CD4-positive, alpha-beta T cell (primary cell): ENCODE data around the gene MYO9A. TPM values are rescaled to one million over a fixed set of nuclear protein-coding genes. Genes with fewer than 3 reads are reported as not detected.

Source experiments
- ATAC-seq: fragments of 200-7000 bp; cut with Tn5 transposase; one replicate; pipeline ENCODE4 v1.10.0; 2022; ENCODE audit warnings: mild to moderate bottlenecking; ENCODE audit not compliant: poor library complexity
- CTCF ChIA-PET: fragments of 350-600 bp; sonication (Branson Sonifier 250); formaldehyde crosslinking; loops from one replicate; lab custom pipeline; 2021; ENCODE audit warnings: antibody characterized with exemption, inconsistent platforms; lab: Charles Lee
- POLR2A ChIA-PET: fragments of 350-600 bp; sonication (Branson Sonifier 250); formaldehyde crosslinking; loops from one replicate; lab custom pipeline; 2021; ENCODE audit warnings: antibody characterized with exemption, inconsistent platforms; lab: Charles Lee
- DNase-seq, 14 experiments: peaks; one replicate each; pipeline ENCODE4 v3.0.0-alpha.2; 2013 to 2020; ENCODE audit warnings: mixed read lengths in 2 of 14
- H3K27ac ChIP-seq, 2 donors: one replicate each; pipeline versions ENCODE4 v1.5.1 to v1.7.0; 2013; ENCODE audit warnings: low read length in 2 of 2, low read depth in 1 of 2, mild to moderate bottlenecking in 1 of 2
- H3K27me3 ChIP-seq, 2 experiments: 1 replicate in 1 of 2; 2 replicates in 1 of 2; pipeline versions ENCODE4 v1.6.1 to v1.7.0; 2013; ENCODE audit warnings: low read length in 2 of 2, control low read depth in 1 of 2, mild to moderate bottlenecking in 1 of 2, moderate library complexity in 1 of 2; ENCODE audit not compliant: insufficient read depth in 2 of 2, control insufficient read depth in 1 of 2
- H3K36me3 ChIP-seq: one replicate; pipeline ENCODE4 v1.6.1; 2013; ENCODE audit warnings: low read length, control low read depth; ENCODE audit not compliant: insufficient read depth
- H3K4me1 ChIP-seq: one replicate; pipeline ENCODE4 v1.6.1; 2013; ENCODE audit warnings: low read length, control low read depth; ENCODE audit not compliant: insufficient read depth
- H3K4me3 ChIP-seq: one replicate; pipeline ENCODE4 v1.5.1; 2013; ENCODE audit warnings: mild to moderate bottlenecking, low read length, moderate library complexity
- H3K9me3 ChIP-seq, 2 experiments: 1 replicate in 1 of 2; 2 replicates in 1 of 2; pipeline versions ENCODE4 v1.6.1 to v1.7.0; 2013; ENCODE audit warnings: low read length in 2 of 2, mild to moderate bottlenecking in 2 of 2, control low read depth in 1 of 2, moderate library complexity in 1 of 2; ENCODE audit not compliant: control insufficient read depth in 1 of 2, insufficient read depth in 1 of 2
- H3K27ac Mint-ChIP-seq: one replicate; pipeline ENCODE4 v1.8.0; 2020; ENCODE audit warnings: mixed read lengths
- H3K27me3 Mint-ChIP-seq: one replicate; pipeline ENCODE4 v1.8.0; 2021; ENCODE audit warnings: mixed read lengths
- H3K36me3 Mint-ChIP-seq: one replicate; pipeline ENCODE4 v1.8.0; 2021; ENCODE audit warnings: low read depth, mixed read lengths
- H3K4me1 Mint-ChIP-seq: one replicate; pipeline ENCODE4 v1.8.0; 2021; ENCODE audit warnings: low read depth, mixed read lengths
- H3K4me3 Mint-ChIP-seq: one replicate; pipeline ENCODE4 v1.8.0; 2020; ENCODE audit warnings: mild to moderate bottlenecking, mixed read lengths
- H3K9me3 Mint-ChIP-seq: one replicate; pipeline ENCODE4 v1.8.0; 2020; ENCODE audit warnings: mixed read lengths
- CTCF ChIP-seq: fragments of 200-600 bp; IDR thresholded peaks from one replicate; pipeline ENCODE4 v1.8.0; 2022; ENCODE audit warnings: antibody characterized with exemption, mild to moderate bottlenecking
- intact Hi-C, 2 experiments: fragments of 100-400 bp; cut with DNase I in 1 of 2; cut with micrococcal nuclease in 1 of 2; formaldehyde crosslinking; loops; one replicate each; pipeline versions ENCODE4 v1.15.1 to v1.9.0; 2023 to 2025; cut with DNase I, micrococcal nuclease
- total RNA-seq, 174 experiments: library from RNA in 2 of 174; stranded (reverse) in 2 of 174; gene quantifications; one replicate each; pipeline ENCODE4 v1.2.3 and lab custom pipeline; 2021 to 2026

MYO9A gene
- total RNA-seq, 2 experiments from 2014 or later: 23.4 to 29.1 TPM

- Histone ChIP-seq H3K4me3 (no peak overlapping the region), H3K27ac (no peak overlapping the region), H3K4me1 (no peaks in the 10 kb centered on the region), H3K9me3 (no peaks in the 10 kb centered on the region), H3K36me3 (peaks cover 12% of the 10 kb centered on the region), H3K27me3 (no peaks in the 10 kb centered on the region)
- Mint-ChIP-seq H3K27me3 (no peaks in the 10 kb centered on the region), H3K36me3 (peaks cover 31% of the 10 kb centered on the region), H3K4me3 (no peak overlapping the region), H3K9me3 (no peaks in the 10 kb centered on the region), H3K27ac (no peak overlapping the region), H3K4me1 (peaks cover 19% of the 10 kb centered on the region)
- DNase-seq (no peak), ATAC-seq (no peak)
- POLR2A ChIA-PET: no interaction called here
- intact Hi-C loops: no loop called here
- CTCF ChIA-PET: no interaction called here
- no peak for TF ChIP-seq CTCF
Measured at GRCh38 chr15:71841563-71841962, 276.4 kb downstream of the MYO9A start.

DNA sequence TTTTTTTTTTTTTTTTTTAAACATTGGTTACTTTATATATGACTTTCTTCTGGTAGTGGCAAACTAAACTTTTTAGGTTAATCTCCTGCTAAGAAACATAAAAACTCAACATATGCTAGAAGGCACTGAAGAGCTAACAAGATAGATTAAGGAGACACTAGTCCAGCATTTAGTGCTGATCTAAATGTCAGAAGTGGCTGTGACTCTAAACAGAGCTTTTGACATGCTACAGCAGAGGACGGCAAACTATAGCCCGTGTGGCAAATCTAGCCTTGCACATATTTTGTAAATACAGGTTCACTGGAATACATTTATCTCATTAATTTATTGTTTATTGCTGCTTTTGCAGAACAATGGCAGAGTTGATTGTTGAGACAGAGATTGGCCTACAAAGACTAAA, 287.0 kb downstream of the MYO9A start:
- no peak overlapping the region for H3K4me3 Mint-ChIP-seq
- H3K36me3 Mint-ChIP-seq: peaks cover 65% of the 10 kb centered on the region
- POLR2A ChIA-PET: no interaction called here

DNA sequence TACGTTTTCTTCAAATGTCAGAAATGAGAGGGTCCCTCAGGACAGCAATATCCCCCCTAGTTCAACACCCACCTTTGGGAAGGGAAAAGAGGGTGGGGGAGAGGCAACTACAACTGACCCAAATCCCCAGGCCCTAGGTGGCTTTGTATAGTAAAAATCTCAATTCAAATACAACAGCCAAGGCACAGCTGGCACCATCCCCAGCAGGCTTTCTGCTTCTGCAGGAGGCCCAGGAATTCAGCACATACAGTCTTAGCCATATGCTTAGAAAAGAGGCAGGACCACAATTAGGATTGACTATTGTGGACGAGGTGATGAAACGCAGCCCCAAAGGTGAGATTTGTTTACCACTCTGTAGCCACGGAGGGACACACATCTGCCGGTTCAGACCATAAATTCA, 291.8 kb downstream of the MYO9A start:
- Mint-ChIP-seq H3K4me1 (no peaks in the 10 kb centered on the region), H3K4me3 (no peak overlapping the region), H3K27ac (no peak overlapping the region), H3K27me3 (no peaks in the 10 kb centered on the region), H3K36me3 (peaks cover 96% of the 10 kb centered on the region), H3K9me3 (peaks cover 6% of the 10 kb centered on the region)
- Histone ChIP-seq H3K27ac (no peak overlapping the region), H3K27me3 (no peaks in the 10 kb centered on the region), H3K36me3 (peaks cover 39% of the 10 kb centered on the region), H3K4me1 (no peaks in the 10 kb centered on the region), H3K9me3 (peaks cover under 1 to 31% of the 10 kb centered on the region in 2 experiments), H3K4me3 (no peak overlapping the region)
- ATAC-seq (no peak), DNase-seq (no peak)
- intact Hi-C loops: no loop called here
- no peak for TF ChIP-seq CTCF
- POLR2A ChIA-PET: no interaction called here
- CTCF ChIA-PET: no interaction called here

More for the DNA sequence above, 287.0 kb downstream of the MYO9A start:
- no peak overlapping the region for H3K27ac Mint-ChIP-seq
- Histone ChIP-seq H3K36me3 (peaks cover 38% of the 10 kb centered on the region), H3K4me3 (no peak overlapping the region), H3K4me1 (no peaks in the 10 kb centered on the region), H3K27me3 (no peaks in the 10 kb centered on the region), H3K9me3 (no peaks in the 10 kb centered on the region), H3K27ac (no peak overlapping the region)
- TF ChIP-seq CTCF: no peak
- no peaks in the 10 kb centered on the region for H3K9me3 Mint-ChIP-seq
- DNase-seq: no peak
- H3K27me3 Mint-ChIP-seq: no peaks in the 10 kb centered on the region
- CTCF ChIA-PET: no interaction called here
- H3K4me1 Mint-ChIP-seq: no peaks in the 10 kb centered on the region
- ATAC-seq: no peak
- intact Hi-C loops: no loop called here
